Panc1 (cell line): ENCODE results near the gene XPA. TPM values are rescaled to one million over a fixed set of nuclear protein-coding genes. Genes with fewer than 3 reads are reported as not detected.

Experiments
- ATAC-seq: fragments of 200-7000 bp; cut with Tn5 transposase; 2 replicates; pipeline ENCODE4 v1.9.1; 2020; ENCODE audit warnings: mild to moderate bottlenecking, moderate library complexity
- BruUV-seq: library from RNA; stranded (reverse); fragments of 400-500 nt; replicated peaks from 2 replicates; lab custom pipeline; 2021; lab: Mats Ljungman, UMichigan
- CTCF ChIA-PET: fragments of 300-600 bp; sonication (Branson Sonifier 250); formaldehyde crosslinking; loops from one replicate; lab custom pipeline; 2022; ENCODE audit warnings: antibody characterized with exemption; lab: Charles Lee
- POLR2A ChIA-PET: fragments of 300-600 bp; sonication (Branson Sonifier 250); formaldehyde crosslinking; loops from one replicate; lab custom pipeline; 2022; ENCODE audit warnings: antibody characterized with exemption; lab: Charles Lee
- DNase-seq: peaks from one replicate; pipeline ENCODE4 v3.0.0-alpha.2; 2010; ENCODE audit warnings: low read depth, low spot score
- H3K27ac ChIP-seq: 2 replicates; pipeline ENCODE4 v1.5.1; 2011; ENCODE audit warnings: mild to moderate bottlenecking, low read length, inconsistent platforms
- H3K27me3 ChIP-seq: fragments of 200-500 bp; sonication (Bioruptor generic); 2 replicates; pipeline ENCODE4 v1.6.0; 2014; ENCODE audit warnings: low read length, inconsistent platforms; ENCODE audit not compliant: control insufficient read depth, insufficient read depth
- H3K36me3 ChIP-seq: fragments of 200-500 bp; sonication (Bioruptor generic); 2 replicates; pipeline ENCODE4 v1.5.1; 2014; ENCODE audit warnings: inconsistent platforms, mild to moderate bottlenecking, low read length, moderate library complexity; ENCODE audit not compliant: control insufficient read depth, insufficient read depth
- H3K4me1 ChIP-seq: 2 replicates; pipeline ENCODE4 v1.5.1; 2011; ENCODE audit warnings: inconsistent platforms, mild to moderate bottlenecking, low read length, moderate library complexity; ENCODE audit not compliant: control insufficient read depth, insufficient read depth
- H3K4me3 ChIP-seq, 2 experiments: 2 replicates each; pipeline ENCODE4 v1.5.1; 2011 to 2012; ENCODE audit warnings: low read depth in 2 of 2, low read length in 2 of 2, mild to moderate bottlenecking in 2 of 2, inconsistent platforms in 1 of 2, moderate library complexity in 1 of 2
- H3K9me3 ChIP-seq: fragments of 200-500 bp; sonication (Bioruptor generic); 2 replicates; pipeline ENCODE4 v1.5.1; 2014; ENCODE audit warnings: low read depth, mild to moderate bottlenecking, inconsistent platforms, low read length, moderate library complexity; ENCODE audit not compliant: control insufficient read depth, insufficient read depth
- POLR2AphosphoS5 ChIP-seq: IDR thresholded peaks from 2 replicates; pipeline ENCODE4 v1.6.1; 2012; ENCODE audit warnings: mild to moderate bottlenecking, low read depth, low read length, moderate library complexity
- SIN3A ChIP-seq: IDR thresholded peaks from 2 replicates; pipeline ENCODE4 v1.6.1; 2012; ENCODE audit warnings: low read depth, mild to moderate bottlenecking, low read length, moderate library complexity, borderline replicate concordance; ENCODE audit not compliant: insufficient read depth
- TCF7L2 ChIP-seq: IDR thresholded peaks from 2 replicates; pipeline ENCODE4 v1.6.1; 2011; ENCODE audit warnings: mild to moderate bottlenecking, low read depth, low read length, inconsistent platforms
- in situ Hi-C: cut with HindIII; loops from 2 replicates; pipeline ENCODE4 v1.10.0; 2016; ENCODE audit warnings: low sequenced_read_pairs, low pct_unique_long_range_greater_than_20kb
- intact Hi-C: fragments of 100-400 bp; cut with micrococcal nuclease; formaldehyde crosslinking; loops from one replicate; pipeline ENCODE4 v1.10.0; 2022; ENCODE audit not compliant: unreplicated experiment
- total RNA-seq: library from RNA; stranded (reverse); gene quantifications from one replicate; pipeline ENCODE4 v1.2.1, GENCODE V29; 2021; ENCODE audit not compliant: unreplicated experiment
- TF ChIP-seq, protein P1 (sequence below), 2 experiments: IDR thresholded peaks; 2 replicates each; pipeline ENCODE4 v1.6.1; 2011 to 2012; ENCODE audit warnings: low read depth in 2 of 2, control low read depth in 1 of 2, low read length in 1 of 2, mild to moderate bottlenecking in 1 of 2, moderate library complexity in 1 of 2; ENCODE audit not compliant: insufficient read depth in 1 of 2
- TF ChIP-seq, protein P2 (sequence below): fragments of 450-650 bp; IDR thresholded peaks from 2 replicates; pipeline ENCODE4 v1.5.1; 2017; ENCODE audit warnings: mild to moderate bottlenecking

The XPA gene
- total RNA-seq, 1 experiment from 2014 or later, result 7.1 TPM

DNA sequence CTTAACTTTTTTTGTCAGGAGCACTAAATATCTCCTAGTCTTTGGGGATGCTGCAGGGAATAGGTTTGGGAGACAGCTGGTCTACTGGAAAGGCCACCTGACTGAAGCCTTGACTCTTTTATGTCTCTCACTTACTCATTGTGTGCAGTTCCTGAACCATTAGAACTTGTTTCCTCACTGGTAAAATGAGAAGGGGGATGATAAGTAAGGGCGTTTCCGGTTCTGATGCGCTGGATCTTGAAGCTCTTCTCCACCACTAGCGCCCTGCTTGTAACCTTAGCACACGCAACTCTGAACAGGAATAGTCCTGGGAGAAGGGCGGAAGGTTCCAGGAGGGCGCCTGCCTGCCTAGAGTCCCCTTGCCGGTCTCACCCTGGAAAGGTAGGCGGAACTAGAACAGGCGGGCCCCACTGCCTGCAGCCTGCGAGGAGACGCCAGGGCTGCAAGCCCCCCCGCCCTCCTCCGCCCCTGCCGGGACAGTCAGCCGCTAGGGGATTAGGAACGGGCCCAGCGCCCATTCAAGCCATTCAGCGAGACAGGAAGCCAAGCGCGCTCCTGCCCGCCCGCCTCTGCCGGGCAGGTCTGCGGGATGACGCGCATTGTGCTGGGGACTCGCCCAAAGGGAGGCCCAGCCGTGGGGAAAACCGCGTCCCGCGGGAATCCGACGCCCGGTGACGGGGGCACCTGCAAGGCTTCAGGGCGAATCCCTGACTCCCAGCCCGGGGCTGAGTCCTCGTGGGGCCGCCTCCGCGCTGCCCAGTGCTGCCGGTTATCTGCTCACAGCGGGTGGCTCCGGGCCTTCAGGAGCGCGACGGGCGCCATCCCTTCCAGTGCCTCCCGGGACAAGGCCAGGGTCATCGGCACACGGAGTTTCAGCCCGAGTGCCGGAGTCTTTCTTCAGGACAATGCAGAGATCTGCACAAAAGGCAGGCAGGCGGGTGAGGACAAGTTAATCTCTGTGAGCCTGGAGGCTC is 44.0 kb upstream of the XPA start:
- in situ Hi-C loops (no loop called here), intact Hi-C loops (no loop called here)
- Histone ChIP-seq H3K9me3 (no peaks in the 10 kb centered on the region), H3K27ac (no peak overlapping the region), H3K4me1 (no peaks in the 10 kb centered on the region), H3K27me3 (peaks cover 4% of the 10 kb centered on the region; the same call in 1 of the 2 replicates), H3K4me3 (no peak overlapping the region), H3K36me3 (no peaks in the 10 kb centered on the region)
- ATAC-seq (peak; percentile 53), DNase-seq (no peak)
- ChIA-PET CTCF (no interaction called here), POLR2A (no interaction called here)
- no TSS peak for BruUV-seq
- TF ChIP-seq, protein P1, sequence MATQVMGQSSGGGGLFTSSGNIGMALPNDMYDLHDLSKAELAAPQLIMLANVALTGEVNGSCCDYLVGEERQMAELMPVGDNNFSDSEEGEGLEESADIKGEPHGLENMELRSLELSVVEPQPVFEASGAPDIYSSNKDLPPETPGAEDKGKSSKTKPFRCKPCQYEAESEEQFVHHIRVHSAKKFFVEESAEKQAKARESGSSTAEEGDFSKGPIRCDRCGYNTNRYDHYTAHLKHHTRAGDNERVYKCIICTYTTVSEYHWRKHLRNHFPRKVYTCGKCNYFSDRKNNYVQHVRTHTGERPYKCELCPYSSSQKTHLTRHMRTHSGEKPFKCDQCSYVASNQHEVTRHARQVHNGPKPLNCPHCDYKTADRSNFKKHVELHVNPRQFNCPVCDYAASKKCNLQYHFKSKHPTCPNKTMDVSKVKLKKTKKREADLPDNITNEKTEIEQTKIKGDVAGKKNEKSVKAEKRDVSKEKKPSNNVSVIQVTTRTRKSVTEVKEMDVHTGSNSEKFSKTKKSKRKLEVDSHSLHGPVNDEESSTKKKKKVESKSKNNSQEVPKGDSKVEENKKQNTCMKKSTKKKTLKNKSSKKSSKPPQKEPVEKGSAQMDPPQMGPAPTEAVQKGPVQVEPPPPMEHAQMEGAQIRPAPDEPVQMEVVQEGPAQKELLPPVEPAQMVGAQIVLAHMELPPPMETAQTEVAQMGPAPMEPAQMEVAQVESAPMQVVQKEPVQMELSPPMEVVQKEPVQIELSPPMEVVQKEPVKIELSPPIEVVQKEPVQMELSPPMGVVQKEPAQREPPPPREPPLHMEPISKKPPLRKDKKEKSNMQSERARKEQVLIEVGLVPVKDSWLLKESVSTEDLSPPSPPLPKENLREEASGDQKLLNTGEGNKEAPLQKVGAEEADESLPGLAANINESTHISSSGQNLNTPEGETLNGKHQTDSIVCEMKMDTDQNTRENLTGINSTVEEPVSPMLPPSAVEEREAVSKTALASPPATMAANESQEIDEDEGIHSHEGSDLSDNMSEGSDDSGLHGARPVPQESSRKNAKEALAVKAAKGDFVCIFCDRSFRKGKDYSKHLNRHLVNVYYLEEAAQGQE (IDR thresholded peaks at IDR 0.05; ENCODE audit: insufficient read depth in 1 of 2, low read depth in 2 of 2, low read length in 1 of 2), result no peak
- no peak for TF ChIP-seq TCF7L2
- TF ChIP-seq SIN3A, result no peak
- no peak for TF ChIP-seq POLR2AphosphoS5
- TF ChIP-seq, protein P2, sequence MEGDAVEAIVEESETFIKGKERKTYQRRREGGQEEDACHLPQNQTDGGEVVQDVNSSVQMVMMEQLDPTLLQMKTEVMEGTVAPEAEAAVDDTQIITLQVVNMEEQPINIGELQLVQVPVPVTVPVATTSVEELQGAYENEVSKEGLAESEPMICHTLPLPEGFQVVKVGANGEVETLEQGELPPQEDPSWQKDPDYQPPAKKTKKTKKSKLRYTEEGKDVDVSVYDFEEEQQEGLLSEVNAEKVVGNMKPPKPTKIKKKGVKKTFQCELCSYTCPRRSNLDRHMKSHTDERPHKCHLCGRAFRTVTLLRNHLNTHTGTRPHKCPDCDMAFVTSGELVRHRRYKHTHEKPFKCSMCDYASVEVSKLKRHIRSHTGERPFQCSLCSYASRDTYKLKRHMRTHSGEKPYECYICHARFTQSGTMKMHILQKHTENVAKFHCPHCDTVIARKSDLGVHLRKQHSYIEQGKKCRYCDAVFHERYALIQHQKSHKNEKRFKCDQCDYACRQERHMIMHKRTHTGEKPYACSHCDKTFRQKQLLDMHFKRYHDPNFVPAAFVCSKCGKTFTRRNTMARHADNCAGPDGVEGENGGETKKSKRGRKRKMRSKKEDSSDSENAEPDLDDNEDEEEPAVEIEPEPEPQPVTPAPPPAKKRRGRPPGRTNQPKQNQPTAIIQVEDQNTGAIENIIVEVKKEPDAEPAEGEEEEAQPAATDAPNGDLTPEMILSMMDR, result no peak

DNA sequence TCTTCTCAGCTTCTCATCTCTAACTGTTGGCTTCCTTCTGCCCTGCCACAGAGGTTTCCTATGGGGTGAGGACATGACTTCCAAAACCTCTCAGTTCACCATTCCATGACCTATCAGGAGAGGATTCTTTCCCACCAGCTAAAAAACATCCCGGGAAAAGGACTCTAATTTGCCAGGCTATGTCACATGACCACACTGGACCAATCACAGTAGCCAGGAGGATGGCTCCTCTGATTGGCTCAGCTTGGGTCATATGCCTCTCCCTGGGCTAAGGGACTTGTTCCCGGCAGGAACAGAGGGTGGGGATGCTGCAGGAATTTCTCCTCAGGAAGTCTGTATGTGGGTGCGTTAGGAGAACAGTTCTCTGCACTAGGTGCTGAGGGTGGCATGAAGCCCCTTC is 40.3 kb upstream of the XPA start:
- Histone ChIP-seq H3K4me1 (no peaks in the 10 kb centered on the region), H3K4me3 (no peak overlapping the region), H3K36me3 (no peaks in the 10 kb centered on the region), H3K9me3 (no peaks in the 10 kb centered on the region), H3K27me3 (no peaks in the 10 kb centered on the region), H3K27ac (no peak overlapping the region)
- POLR2A ChIA-PET, result no interaction called here
- in situ Hi-C loops, result no loop called here
- intact Hi-C loops, result no loop called here
- TF ChIP-seq, protein P1 (IDR thresholded peaks at IDR 0.05; ENCODE audit: insufficient read depth in 1 of 2, low read depth in 2 of 2, low read length in 1 of 2), result no peak
- no peak for TF ChIP-seq SIN3A
- TF ChIP-seq, protein P2, result no peak
- TF ChIP-seq POLR2AphosphoS5, result no peak
- TF ChIP-seq TCF7L2, result no peak
- no TSS peak for BruUV-seq
- DNase-seq, result no peak
- CTCF ChIA-PET, result no interaction called here
- no peak for ATAC-seq
